HK-2 (cell line): ENCODE results near the gene SORCS1.
A peak's percentile ranks its signal among the peaks of the same experiment; 100 is the strongest.

Source experiments
- DNase-seq: peaks from one replicate; pipeline ENCODE4 v3.0.0-alpha.2; 2018; ENCODE audit not compliant: unreplicated experiment

SORCS1 gene

DNA sequence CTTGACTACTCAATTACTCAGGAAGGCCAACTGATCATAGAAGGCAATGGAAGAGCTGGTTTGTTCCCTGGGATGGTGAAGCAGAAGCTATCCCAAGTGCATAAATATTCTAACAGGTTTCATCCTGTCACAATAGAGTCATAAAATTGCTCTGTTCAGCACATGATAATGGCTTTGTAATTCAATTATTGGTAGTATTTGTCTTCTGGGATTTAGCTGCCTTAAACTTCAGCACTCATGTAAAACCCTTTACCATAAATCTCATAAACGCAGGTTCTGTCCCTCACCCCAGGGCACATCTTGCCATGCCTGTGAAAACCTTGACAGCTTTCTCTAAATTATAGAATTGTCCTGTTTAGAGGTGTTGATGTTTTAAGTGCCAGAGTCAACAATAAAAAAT is 417.6 kb downstream of the SORCS1 start:
- no peak for DNase-seq

DNA sequence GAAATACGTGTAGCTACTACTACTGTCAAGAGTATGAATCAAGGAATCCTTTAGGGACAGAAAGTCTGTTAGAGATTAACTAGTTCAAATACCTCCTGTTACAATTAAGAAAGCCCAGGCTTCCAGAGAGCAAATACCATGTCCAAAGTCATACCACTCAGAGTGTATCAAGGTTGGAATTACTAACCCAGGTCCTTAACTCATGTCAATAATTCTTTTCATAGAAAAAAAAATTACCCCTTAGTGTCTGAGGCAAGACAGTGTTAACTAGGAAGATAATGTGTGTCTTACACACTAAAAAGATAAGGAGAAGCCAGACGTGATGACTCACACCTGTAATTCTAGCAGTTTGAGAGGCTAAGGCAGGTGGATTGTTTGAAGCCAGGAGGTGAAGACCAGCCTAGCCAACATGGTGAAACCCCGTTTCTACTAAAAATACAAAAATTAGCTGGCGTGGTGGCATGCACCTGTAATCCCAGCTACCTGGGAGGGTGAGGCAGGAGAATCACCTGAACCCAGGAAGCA is 423.4 kb downstream of the SORCS1 start:
- DNase-seq, result no peak

DNA sequence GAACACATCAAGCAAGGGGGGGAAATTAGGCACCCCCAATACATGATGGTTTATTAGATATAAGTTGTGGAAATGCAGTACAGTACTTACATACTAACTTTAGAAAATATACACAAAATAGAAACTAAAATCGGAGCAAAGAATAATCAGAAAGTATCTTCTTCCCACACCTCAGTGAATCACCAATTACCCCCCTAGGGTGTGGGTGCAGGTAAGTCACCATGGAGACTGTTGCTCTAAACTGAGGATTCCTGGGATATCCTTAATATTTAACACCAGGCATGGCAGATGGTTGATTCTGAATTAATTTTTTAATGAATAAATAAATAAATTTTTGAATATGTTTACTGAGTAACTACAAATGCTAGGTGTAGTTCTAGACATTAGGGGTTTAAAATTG is 424.4 kb downstream of the SORCS1 start:
- no peak for DNase-seq

GRCh38 chr10:106734220-106734619 is 430.3 kb downstream of the SORCS1 start:
- DNase-seq, result no peak

DNA sequence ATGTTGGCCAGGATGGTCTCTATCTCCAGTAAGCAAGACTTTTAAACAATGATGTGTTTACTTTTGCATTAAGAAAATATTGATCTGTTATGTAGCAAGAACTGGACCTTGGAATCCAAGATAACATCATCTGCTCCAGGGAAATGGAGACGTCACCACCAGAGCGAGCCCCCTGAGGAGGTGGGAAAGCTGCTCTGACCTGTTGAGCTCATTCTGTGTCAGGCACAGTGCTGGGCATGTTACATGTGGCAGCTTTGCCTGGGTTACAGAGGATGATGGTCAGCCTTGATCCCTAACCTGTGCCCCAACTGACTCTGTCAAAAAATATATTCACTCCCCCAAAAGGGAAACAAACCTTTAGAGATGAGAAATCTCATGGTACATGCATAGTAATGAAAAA is 436.3 kb downstream of the SORCS1 start:
- no peak for DNase-seq

GRCh38 chr10:106727170-106727569 is 437.3 kb downstream of the SORCS1 start:
- no peak for DNase-seq

GRCh38 chr10:106722524-106722923 is 442.0 kb downstream of the SORCS1 start:
- no peak for DNase-seq

- DNase-seq, result no peak
These were observed 443.8 kb downstream of the SORCS1 start for GRCh38 chr10:106720683-106721082.

DNA sequence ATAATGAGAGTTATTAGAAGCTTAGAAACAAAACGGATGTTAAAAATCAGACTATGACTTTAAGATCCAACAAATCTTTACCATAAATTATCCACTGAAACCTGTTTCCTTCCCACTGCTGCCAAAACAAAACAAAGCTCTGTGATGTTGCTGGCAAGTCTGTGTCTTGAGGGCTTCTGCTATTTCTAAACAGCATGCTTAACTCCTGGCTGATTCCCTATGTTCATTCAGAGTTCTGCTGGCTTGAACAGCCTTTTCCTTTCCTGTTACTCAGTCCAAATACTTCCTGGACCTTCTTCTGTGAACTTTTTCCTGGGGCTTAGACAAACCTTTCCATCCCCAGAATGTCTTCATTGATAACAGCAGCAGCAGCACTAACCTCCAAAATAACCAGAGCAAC is 448.1 kb downstream of the SORCS1 start:
- DNase-seq, result no peak

DNA sequence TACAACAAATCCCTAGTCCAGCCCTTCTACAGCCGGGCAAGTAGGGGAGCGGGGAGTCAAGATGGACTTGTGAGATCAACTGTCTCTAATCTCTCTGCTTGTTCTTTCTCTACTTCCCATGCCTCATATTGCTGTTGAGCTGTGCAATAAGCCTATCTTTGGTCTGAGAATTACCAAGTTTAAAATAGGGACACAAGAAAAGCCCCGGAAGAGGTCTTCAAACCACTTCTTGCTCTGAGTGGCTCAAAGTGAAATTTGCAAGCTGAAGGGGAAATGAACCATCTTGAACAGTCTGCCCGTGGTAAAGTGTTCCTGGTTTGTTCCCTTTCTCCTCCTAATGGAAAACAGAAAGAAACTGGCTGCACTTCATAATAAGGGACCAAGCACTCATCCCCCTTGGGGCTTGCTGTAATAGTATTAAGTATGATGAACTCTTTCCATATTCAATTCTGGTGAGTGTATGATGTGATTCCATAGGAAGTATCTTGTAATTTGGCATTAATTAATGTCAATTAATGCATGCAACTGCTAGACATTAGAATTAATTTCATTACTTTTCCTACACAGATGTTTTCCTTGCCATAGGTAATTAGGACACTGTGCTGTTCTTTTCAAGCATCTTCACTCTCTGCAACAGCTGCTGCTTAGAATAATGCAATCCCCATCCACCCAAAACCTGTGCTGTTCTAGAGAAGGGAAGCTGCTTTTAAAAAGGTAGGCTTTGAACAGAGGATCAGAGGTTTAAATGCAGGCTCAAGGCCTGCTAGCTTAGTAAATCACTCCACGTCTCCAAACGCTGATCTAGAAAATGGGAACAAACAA is 449.6 kb downstream of the SORCS1 start:
- no peak for DNase-seq

GRCh38 chr10:106713846-106714245 is 450.7 kb downstream of the SORCS1 start:
- DNase-seq, result no peak

DNA sequence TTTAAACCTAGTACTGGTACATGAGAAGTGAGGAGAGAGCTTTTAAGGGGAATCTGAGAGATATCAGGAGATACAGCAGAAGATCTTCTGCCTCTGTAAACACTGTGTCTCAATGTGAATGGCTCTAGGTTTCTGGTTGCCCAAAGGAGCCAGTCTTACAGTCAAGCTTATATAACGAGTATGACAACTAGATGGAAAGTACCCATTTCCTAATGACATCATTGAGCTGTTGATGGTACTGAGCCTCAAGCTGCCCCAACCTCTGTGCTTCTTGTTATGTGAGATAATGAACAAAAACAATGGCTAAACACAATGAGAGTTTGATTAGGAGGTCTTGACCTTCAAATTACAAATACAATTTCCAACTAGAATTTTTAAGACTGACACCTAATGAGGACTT is 451.5 kb downstream of the SORCS1 start:
- DNase-seq, result no peak

DNA sequence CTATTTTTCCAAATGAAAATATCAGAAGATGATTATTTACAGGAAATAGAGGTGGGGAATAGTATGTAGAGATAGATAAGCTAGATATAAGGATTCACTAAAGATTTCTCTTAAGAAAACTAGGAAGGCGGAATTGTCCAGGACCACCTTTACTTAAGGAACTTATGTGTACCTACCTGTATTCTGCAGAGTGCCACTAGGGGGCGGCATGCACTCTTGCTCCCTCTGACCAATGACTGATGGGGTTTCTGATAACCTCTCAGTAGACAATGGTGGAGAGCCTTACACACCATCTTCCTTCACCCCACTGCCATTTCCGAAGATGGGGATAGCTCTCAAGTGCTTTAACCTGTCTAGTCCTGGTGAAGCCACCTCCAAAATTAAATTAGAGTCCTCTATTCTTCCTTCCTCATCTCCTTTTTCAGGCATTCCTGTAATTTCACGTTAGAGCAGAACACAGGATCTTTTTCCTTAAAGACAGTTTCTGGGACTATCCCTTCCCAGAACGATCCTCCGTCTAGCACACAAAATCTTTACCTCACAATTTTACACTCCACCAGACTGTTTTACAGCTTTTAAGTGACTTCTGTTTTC is 453.1 kb downstream of the SORCS1 start:
- peak; percentile 46 for DNase-seq

DNA sequence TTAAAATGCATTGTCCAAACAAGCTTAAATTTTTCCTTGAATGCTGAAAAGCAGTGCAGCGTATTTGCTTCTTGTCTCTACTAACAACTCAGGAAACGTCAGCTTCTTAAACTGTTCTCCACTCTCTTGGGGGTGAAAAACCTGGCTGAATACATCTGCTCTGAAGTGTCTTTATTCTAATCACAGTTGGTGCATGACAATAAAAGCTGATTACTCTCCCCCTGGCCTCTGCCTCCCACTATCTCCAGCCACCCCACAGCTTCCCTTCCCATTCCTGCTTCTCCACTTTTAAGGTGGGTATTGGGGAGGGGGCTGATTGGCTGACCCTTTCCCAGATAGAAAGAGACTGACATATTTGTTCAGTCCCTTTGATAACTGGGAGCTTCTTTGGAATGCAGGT is 456.0 kb downstream of the SORCS1 start:
- DNase-seq, result no peak

DNA sequence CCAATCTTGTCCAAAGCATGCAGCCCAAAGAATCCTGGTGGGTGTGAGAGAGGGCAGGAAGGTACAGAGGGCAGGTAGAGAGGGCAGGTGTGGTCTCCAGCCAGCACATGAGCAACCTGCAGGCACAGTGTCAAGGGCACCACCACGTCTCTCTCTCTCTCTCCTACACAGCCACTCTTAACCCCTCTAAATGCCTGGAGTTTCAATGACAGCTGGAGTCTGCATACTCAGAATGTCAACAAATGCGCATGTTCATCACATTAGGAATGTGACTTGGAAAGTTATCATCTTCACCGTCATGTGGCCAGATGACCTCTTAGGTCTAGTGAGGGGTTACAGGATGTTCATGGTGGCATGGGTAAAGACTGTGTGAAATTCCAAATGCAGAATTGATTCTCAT is 456.8 kb downstream of the SORCS1 start:
- no peak for DNase-seq

GRCh38 chr10:106706127-106706526 is 458.4 kb downstream of the SORCS1 start:
- no peak for DNase-seq

GRCh38 chr10:106705681-106706100 is 458.8 kb downstream of the SORCS1 start:
- peak; percentile 56 for DNase-seq

DNA sequence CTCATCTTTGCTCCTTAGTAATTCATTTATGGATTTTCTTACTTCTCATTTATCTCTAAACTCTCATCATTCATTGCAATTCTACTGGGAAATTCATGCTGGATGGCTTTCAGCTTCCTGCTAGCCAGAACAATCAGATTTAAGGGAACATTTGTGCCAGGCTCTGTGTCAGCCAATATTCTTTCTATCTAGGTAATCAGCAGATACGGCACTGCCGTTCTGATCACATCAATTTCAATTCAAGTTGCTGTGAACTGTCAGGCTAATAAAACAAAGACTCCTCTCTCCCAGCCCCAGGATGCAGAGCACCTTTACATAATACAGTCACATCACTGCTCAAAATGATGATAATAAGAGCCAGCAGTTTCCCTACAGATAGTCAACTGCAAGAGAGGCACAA is 468.3 kb downstream of the SORCS1 start:
- DNase-seq, result no peak

- no peak for DNase-seq
These were observed 469.8 kb downstream of the SORCS1 start for GRCh38 chr10:106694696-106695095.

GRCh38 chr10:106682175-106682574 is 482.3 kb downstream of the SORCS1 start:
- DNase-seq, result no peak

- no peak for DNase-seq
These were observed 484.4 kb downstream of the SORCS1 start for GRCh38 chr10:106680061-106680460.

DNA sequence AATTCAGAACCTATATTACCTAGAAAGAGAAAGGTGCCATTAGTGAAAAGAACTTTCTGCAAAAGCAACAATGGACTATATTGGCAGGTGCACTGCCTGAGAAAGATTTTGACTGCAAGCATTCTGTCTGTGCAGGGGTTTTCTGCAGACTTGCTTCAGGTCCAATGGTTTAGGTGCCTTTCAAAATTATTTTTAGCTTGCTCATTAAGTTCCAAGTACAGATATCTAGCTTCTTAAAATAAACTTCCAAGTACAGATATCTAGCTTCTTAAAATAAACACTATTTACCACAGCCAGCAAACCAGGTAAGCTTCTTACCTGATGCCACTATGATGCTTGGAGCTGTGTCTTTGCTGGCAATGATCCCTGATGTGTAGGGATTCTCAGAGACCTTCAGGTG is 485.2 kb downstream of the SORCS1 start:
- DNase-seq, result no peak

GRCh38 chr10:106672517-106673175 is 491.9 kb downstream of the SORCS1 start:
- DNase-seq, result no peak
